Loucy (cell line): Measurements from ENCODE around the gene ADGRG1.

Experiments used
- H2AFZ ChIP-seq: fragments of 200-600 bp; sonication (generic); 2 replicates; pipeline ENCODE4 v1.6.0; 2016; ENCODE audit warnings: antibody characterized with exemption, mild to moderate bottlenecking, low read length, moderate library complexity
- H3F3A ChIP-seq: fragments of 200-600 bp; 2 replicates; pipeline ENCODE4 v1.6.0; 2016; ENCODE audit warnings: antibody characterized with exemption, low read depth, mild to moderate bottlenecking
- H3K27me3 ChIP-seq: fragments of 200-600 bp; sonication (generic); 2 replicates; pipeline ENCODE4 v1.6.1; 2014; ENCODE audit warnings: low read length, mild to moderate bottlenecking; ENCODE audit not compliant: insufficient read depth, poor library complexity, severe bottlenecking
- H3K36me3 ChIP-seq: fragments of 200-600 bp; sonication (generic); 2 replicates; pipeline ENCODE4 v1.6.1; 2016; ENCODE audit warnings: low read length; ENCODE audit not compliant: insufficient read depth
- H3K4me1 ChIP-seq: fragments of 200-600 bp; sonication (generic); 2 replicates; pipeline ENCODE4 v1.5.1; 2014; ENCODE audit warnings: low read length, mild to moderate bottlenecking; ENCODE audit not compliant: insufficient read depth, poor library complexity, severe bottlenecking
- H3K4me2 ChIP-seq: fragments of 200-600 bp; sonication (generic); 2 replicates; pipeline ENCODE4 v1.6.0; 2014; ENCODE audit warnings: antibody characterized with exemption, low read length, low read depth, mild to moderate bottlenecking; ENCODE audit not compliant: poor library complexity, severe bottlenecking
- H3K4me3 ChIP-seq: fragments of 200-600 bp; sonication (generic); 2 replicates; pipeline ENCODE4 v1.5.1; 2014; ENCODE audit warnings: low read length, mild to moderate bottlenecking, mixed read lengths; ENCODE audit not compliant: poor library complexity, severe bottlenecking
- H3K79me2 ChIP-seq: fragments of 200-600 bp; sonication (generic); 2 replicates; pipeline ENCODE4 v1.6.1; 2014; ENCODE audit warnings: low read length; ENCODE audit not compliant: insufficient read depth
- H3K9ac ChIP-seq: fragments of 200-600 bp; sonication (generic); 2 replicates; pipeline ENCODE4 v1.6.0; 2014; ENCODE audit warnings: mild to moderate bottlenecking, low read depth, low read length, moderate library complexity; ENCODE audit not compliant: poor library complexity, severe bottlenecking
- H3K9me2 ChIP-seq: fragments of 200-600 bp; sonication (generic); replicated peaks from 2 replicates; pipeline ENCODE4 v1.6.1; 2016; ENCODE audit warnings: low read depth, low read length, mixed read lengths
- H3K9me3 ChIP-seq: fragments of 200-600 bp; sonication (generic); 2 replicates; pipeline ENCODE4 v1.6.1; 2014; ENCODE audit warnings: mild to moderate bottlenecking, antibody characterized with exemption, low read length, low read depth; ENCODE audit not compliant: insufficient read depth
- H4K20me1 ChIP-seq: fragments of 200-600 bp; sonication (generic); 2 replicates; pipeline ENCODE4 v1.6.0; 2014; ENCODE audit warnings: antibody characterized with exemption, low read length, mild to moderate bottlenecking; ENCODE audit not compliant: insufficient read depth, poor library complexity, severe bottlenecking
- EZH2phosphoT487 ChIP-seq: fragments of 200-600 bp; IDR thresholded peaks from 2 replicates; pipeline ENCODE4 v1.6.1; 2018; ENCODE audit warnings: antibody characterized with exemption, mild to moderate bottlenecking, moderate library complexity, borderline replicate concordance
- TF ChIP-seq, protein P1 (sequence below): fragments of 200-600 bp; sonication (generic); conservative IDR thresholded peaks from 2 replicates; pipeline ENCODE4 v1.5.1; 2014; ENCODE audit warnings: mild to moderate bottlenecking, antibody characterized with exemption, low read length

ADGRG1 gene

GRCh38 chr16:57644383-57645014, 16.1 kb downstream of the ADGRG1 start:
- no peak overlapping the region for H2AFZ ChIP-seq
- H3K4me2 ChIP-seq: peak overlapping the region; percentile 43
- H3K4me1 ChIP-seq: peaks cover 60% of the 10 kb centered on the region

GRCh38 chr16:57645169-57645568, 16.7 kb downstream of the ADGRG1 start:
- H3K9ac ChIP-seq: no peak overlapping the region
- 0 out of 2 replicates have a peak, but pooled peaks cover 3% of the 10 kb centered on the region for H3F3A ChIP-seq
- H3K9me2 ChIP-seq: no peaks in the 10 kb centered on the region
- no peaks in the 10 kb centered on the region for H3K36me3 ChIP-seq
- TF ChIP-seq, protein P1, sequence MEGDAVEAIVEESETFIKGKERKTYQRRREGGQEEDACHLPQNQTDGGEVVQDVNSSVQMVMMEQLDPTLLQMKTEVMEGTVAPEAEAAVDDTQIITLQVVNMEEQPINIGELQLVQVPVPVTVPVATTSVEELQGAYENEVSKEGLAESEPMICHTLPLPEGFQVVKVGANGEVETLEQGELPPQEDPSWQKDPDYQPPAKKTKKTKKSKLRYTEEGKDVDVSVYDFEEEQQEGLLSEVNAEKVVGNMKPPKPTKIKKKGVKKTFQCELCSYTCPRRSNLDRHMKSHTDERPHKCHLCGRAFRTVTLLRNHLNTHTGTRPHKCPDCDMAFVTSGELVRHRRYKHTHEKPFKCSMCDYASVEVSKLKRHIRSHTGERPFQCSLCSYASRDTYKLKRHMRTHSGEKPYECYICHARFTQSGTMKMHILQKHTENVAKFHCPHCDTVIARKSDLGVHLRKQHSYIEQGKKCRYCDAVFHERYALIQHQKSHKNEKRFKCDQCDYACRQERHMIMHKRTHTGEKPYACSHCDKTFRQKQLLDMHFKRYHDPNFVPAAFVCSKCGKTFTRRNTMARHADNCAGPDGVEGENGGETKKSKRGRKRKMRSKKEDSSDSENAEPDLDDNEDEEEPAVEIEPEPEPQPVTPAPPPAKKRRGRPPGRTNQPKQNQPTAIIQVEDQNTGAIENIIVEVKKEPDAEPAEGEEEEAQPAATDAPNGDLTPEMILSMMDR: no peak
- no peak for TF ChIP-seq EZH2phosphoT487
- no peaks in the 10 kb centered on the region for H4K20me1 ChIP-seq
- no peak overlapping the region for H3K4me2 ChIP-seq
- H2AFZ ChIP-seq: no peak overlapping the region
- H3K79me2 ChIP-seq: no peaks in the 10 kb centered on the region
- H3K9me3 ChIP-seq: no peaks in the 10 kb centered on the region
- H3K27me3 ChIP-seq: no peaks in the 10 kb centered on the region
- no peak overlapping the region for H3K4me3 ChIP-seq
- H3K4me1 ChIP-seq: peaks cover 57% of the 10 kb centered on the region

More at GRCh38 chr16:57644383-57645014, 16.1 kb downstream of the ADGRG1 start:
- no peaks in the 10 kb centered on the region for H3K36me3 ChIP-seq
- no peaks in the 10 kb centered on the region for H3K27me3 ChIP-seq
- H3K4me3 ChIP-seq: peak overlapping the region; percentile 6
- H3K9me3 ChIP-seq: no peaks in the 10 kb centered on the region
- H3F3A ChIP-seq: 0 out of 2 replicates have a peak, but pooled peaks cover 3% of the 10 kb centered on the region
- no peak for TF ChIP-seq EZH2phosphoT487
- TF ChIP-seq, protein P1: no peak
- no peaks in the 10 kb centered on the region for H4K20me1 ChIP-seq
- H3K79me2 ChIP-seq: no peaks in the 10 kb centered on the region
- H3K9ac ChIP-seq: peak overlapping the region; percentile 72
- no peaks in the 10 kb centered on the region for H3K9me2 ChIP-seq

DNA sequence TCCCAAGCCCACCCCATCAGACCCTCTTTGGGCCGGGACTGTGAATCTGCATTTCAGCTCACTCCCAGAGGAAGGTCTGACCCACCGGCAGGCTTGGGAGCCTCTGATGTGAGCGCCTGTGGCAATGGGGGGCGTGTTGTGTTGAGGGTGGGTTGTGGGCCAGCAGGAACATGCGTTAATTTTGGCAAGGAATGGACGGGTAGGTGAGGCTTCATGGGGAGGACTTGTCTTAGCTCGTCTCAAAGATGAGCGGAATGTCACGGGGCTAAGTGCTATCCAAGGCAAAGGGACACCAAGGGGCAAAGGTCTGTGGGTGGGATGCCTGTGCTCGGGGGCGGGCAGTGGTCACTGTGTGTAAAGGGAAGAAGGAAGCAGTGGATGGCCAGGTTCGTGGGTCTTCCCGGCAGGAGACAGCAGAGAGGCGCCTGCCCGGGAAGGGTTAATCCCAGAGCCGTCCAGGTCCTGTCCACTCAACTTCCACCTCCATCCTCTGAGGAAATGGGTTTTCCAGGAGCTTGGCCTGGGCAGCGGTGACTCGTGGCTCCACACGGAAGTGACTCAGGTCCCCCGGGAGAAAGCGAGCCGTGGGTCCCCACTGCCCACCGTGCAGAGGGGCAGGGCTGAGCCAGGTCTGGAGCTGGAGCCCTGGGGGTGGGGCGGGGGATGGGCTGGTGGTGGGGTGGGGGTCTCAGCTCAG, 17.4 kb downstream of the ADGRG1 start:
- Histone ChIP-seq H4K20me1 (no peaks in the 10 kb centered on the region), H3K9me3 (no peaks in the 10 kb centered on the region), H3K9ac (no peak overlapping the region), H3K79me2 (no peaks in the 10 kb centered on the region), H3K27me3 (no peaks in the 10 kb centered on the region), H3K36me3 (no peaks in the 10 kb centered on the region), H3K9me2 (no peaks in the 10 kb centered on the region), H2AFZ (no peak overlapping the region), H3K4me3 (no peak overlapping the region), H3K4me2 (no peak overlapping the region), H3F3A (0 out of 2 replicates have a peak, but pooled peaks cover 3% of the 10 kb centered on the region), H3K4me1 (peaks cover 57% of the 10 kb centered on the region)
- TF ChIP-seq, protein P1: no peak
- no peak for TF ChIP-seq EZH2phosphoT487
